K562 (cell line): ENCODE measurements around the gene IL12RB1. TPM values are rescaled to one million over a fixed set of nuclear protein-coding genes. Genes with fewer than 3 reads are reported as not detected.

ENCODE experiments used
- CHCHD3 ChIP-seq: fragments of 250-450 bp; sonication (Bioruptor Pico); IDR thresholded peaks from 2 replicates; pipeline ENCODE4 v2.1.2; 2022; ENCODE audit warnings: mild to moderate bottlenecking
- CHD4 ChIP-seq: fragments of 200-600 bp; sonication (generic); IDR thresholded peaks from 3 replicates; pipeline ENCODE4 v1.6.1; 2012; ENCODE audit warnings: low read depth, mild to moderate bottlenecking, mixed read lengths, low read length, inconsistent platforms; ENCODE audit not compliant: insufficient read depth, insufficient replicate concordance, poor library complexity, severe bottlenecking
- CREM ChIP-seq: IDR thresholded peaks from 2 replicates; pipeline ENCODE4 v1.6.1; 2014; ENCODE audit warnings: antibody characterized with exemption, low read depth
- HEY1 ChIP-seq: fragments of 250-450 bp; sonication (Bioruptor Pico); IDR thresholded peaks from 2 replicates; pipeline ENCODE4 v1.5.0; 2020; ENCODE audit warnings: mild to moderate bottlenecking, moderate library complexity, borderline replicate concordance
- HOMEZ ChIP-seq: fragments of 250-450 bp; sonication (Bioruptor Pico); IDR thresholded peaks from 2 replicates; pipeline ENCODE4 v1.4.0; 2020; ENCODE audit warnings: mild to moderate bottlenecking, moderate library complexity
- KDM1A ChIP-seq, 2 experiments: fragments of 450-650 bp; IDR thresholded peaks; 2 replicates each; pipeline ENCODE4 v1.6.1; 2016; ENCODE audit warnings: mild to moderate bottlenecking in 2 of 2
- LARP7 ChIP-seq: fragments of 450-650 bp; IDR thresholded peaks from 2 replicates; pipeline ENCODE4 v1.6.1; 2016
- MCM7 ChIP-seq, 2 experiments: fragments of 450-650 bp; IDR thresholded peaks; 2 replicates each; pipeline ENCODE4 v1.6.1; 2016 to 2018
- NELFE ChIP-seq: IDR thresholded peaks from 2 replicates; pipeline ENCODE4 v1.6.1; 2011; ENCODE audit warnings: mild to moderate bottlenecking; ENCODE audit not compliant: insufficient read depth, insufficient read length
- NFE2 ChIP-seq: IDR thresholded peaks from 2 replicates; pipeline ENCODE4 v1.6.1; 2014; ENCODE audit warnings: antibody characterized with exemption, low read depth
- NR2C1 ChIP-seq, 2 experiments: fragments of 450-650 bp; IDR thresholded peaks; 2 replicates each; pipeline ENCODE4 v1.6.1; 2017; ENCODE audit warnings: mild to moderate bottlenecking in 2 of 2, antibody characterized with exemption in 1 of 2, inconsistent platforms in 1 of 2, missing compliant biosample characterization in 1 of 2, missing genetic modification characterization in 1 of 2
- POLR2H ChIP-seq: IDR thresholded peaks from 2 replicates; pipeline ENCODE4 v1.6.1; 2016; ENCODE audit warnings: missing genetic modification characterization, low read depth, mild to moderate bottlenecking, control low read depth, missing compliant biosample characterization, moderate library complexity
- RFX7 ChIP-seq: fragments of 250-450 bp; sonication (Bioruptor Pico); IDR thresholded peaks from 2 replicates; pipeline ENCODE4 v1.5.1; 2021; ENCODE audit warnings: mild to moderate bottlenecking
- SMARCA4 ChIP-seq: fragments of 450-650 bp; IDR thresholded peaks from 2 replicates; pipeline ENCODE4 v1.6.1; 2016
- SMARCE1 ChIP-seq: fragments of 450-650 bp; IDR thresholded peaks from 2 replicates; pipeline ENCODE4 v1.7.1; 2016; ENCODE audit warnings: mild to moderate bottlenecking
- ZFP1 ChIP-seq: fragments of 450-650 bp; formaldehyde crosslinking; IDR thresholded peaks from 2 replicates; pipeline ENCODE4 v1.4.0; 2020; ENCODE audit warnings: mild to moderate bottlenecking, mixed read lengths
- ZKSCAN3 ChIP-seq: fragments of 250-450 bp; sonication (Bioruptor Pico); IDR thresholded peaks from 2 replicates; pipeline ENCODE4 v1.4.0; 2020
- ZNF124 ChIP-seq: sonication (generic); formaldehyde crosslinking; IDR thresholded peaks from 2 replicates; pipeline ENCODE4 v1.8.1; 2022; ENCODE audit warnings: missing genetic modification reagents
- ZNF324 ChIP-seq: fragments of 250-450 bp; sonication (Bioruptor Pico); IDR thresholded peaks from 2 replicates; pipeline ENCODE4 v1.4.0; 2020; ENCODE audit warnings: mild to moderate bottlenecking
- ZNF398 ChIP-seq: fragments of 250-450 bp; sonication (Bioruptor Pico); IDR thresholded peaks from 2 replicates; pipeline ENCODE4 v1.8.0; 2021; ENCODE audit warnings: moderate library complexity, mild to moderate bottlenecking, inconsistent platforms
- ZNF507 ChIP-seq: conservative IDR thresholded peaks from 2 replicates; pipeline ENCODE4 v1.6.1; 2017; ENCODE audit warnings: missing genetic modification characterization, missing compliant biosample characterization
- ZNF584 ChIP-seq: fragments of 200-800 bp; sonication (Bioruptor generic); IDR thresholded peaks from 2 replicates; pipeline ENCODE4 v1.6.1; 2016; ENCODE audit warnings: low read depth, mild to moderate bottlenecking, missing genetic modification characterization, missing compliant biosample characterization
- polyA plus RNA-seq, 8 experiments: library from polyadenylated mRNA; depleted of rRNA in 4 of 8; stranded (reverse) in 5 of 8; unstranded in 3 of 8; fragments of >200 nt; fragmentation: Nextera tagmentation in 2 of 8; fragmentation: Illumina TruSeq in 1 of 8; extraction: Ambion mirVana in 2 of 8; extraction: Trizol in 1 of 8; gene quantifications; 2 replicates each; pipeline versions ENCODE4 v1.2.1 to v1.2.3, GENCODE V29; 2011 to 2014; ENCODE audit warnings: inconsistent platforms in 1 of 8, missing spikeins in 1 of 8
- total RNA-seq, 7 experiments: library from RNA; depleted of rRNA in 6 of 7; stranded (reverse); fragments of >200 nt in 6 of 7; fragmentation: Illumina TruSeq in 2 of 7; extraction: Trizol in 2 of 7; gene quantifications; 2 replicates each; pipeline versions ENCODE4 v1.2.1 to v1.2.3, GENCODE V29; 2011 to 2021; ENCODE audit warnings: low replicate concordance in 1 of 7
- TF ChIP-seq, protein P1 (sequence below), 3 experiments: fragments of 200-800 bp in 1 of 3; fragments of 250-450 bp in 1 of 3; fragments of 450-650 bp in 1 of 3; sonication (Bioruptor Pico) in 1 of 3; sonication (Bioruptor generic) in 1 of 3; formaldehyde crosslinking in 1 of 3; IDR thresholded peaks; 2 replicates each; pipeline versions ENCODE4 v1.6.1 to v1.8.0; 2016 to 2022; ENCODE audit warnings: mild to moderate bottlenecking in 2 of 3, missing genetic modification characterization in 2 of 3, missing compliant biosample characterization in 1 of 3, moderate library complexity in 1 of 3

Gene IL12RB1
- total and polyA plus RNA-seq, 9 of the 15 experiments (the other 6 are each of a cell fraction or from before 2014, with no cell fraction given) = 0.04 to 0.07 (median 0.06) TPM; not detected in 5

- TF ChIP-seq, protein P1, sequence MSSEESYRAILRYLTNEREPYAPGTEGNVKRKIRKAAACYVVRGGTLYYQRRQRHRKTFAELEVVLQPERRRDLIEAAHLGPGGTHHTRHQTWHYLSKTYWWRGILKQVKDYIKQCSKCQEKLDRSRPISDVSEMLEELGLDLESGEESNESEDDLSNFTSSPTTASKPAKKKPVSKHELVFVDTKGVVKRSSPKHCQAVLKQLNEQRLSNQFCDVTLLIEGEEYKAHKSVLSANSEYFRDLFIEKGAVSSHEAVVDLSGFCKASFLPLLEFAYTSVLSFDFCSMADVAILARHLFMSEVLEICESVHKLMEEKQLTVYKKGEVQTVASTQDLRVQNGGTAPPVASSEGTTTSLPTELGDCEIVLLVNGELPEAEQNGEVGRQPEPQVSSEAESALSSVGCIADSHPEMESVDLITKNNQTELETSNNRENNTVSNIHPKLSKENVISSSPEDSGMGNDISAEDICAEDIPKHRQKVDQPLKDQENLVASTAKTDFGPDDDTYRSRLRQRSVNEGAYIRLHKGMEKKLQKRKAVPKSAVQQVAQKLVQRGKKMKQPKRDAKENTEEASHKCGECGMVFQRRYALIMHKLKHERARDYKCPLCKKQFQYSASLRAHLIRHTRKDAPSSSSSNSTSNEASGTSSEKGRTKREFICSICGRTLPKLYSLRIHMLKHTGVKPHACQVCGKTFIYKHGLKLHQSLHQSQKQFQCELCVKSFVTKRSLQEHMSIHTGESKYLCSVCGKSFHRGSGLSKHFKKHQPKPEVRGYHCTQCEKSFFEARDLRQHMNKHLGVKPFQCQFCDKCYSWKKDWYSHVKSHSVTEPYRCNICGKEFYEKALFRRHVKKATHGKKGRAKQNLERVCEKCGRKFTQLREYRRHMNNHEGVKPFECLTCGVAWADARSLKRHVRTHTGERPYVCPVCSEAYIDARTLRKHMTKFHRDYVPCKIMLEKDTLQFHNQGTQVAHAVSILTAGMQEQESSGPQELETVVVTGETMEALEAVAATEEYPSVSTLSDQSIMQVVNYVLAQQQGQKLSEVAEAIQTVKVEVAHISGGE (CRISPR knock-in tag; IDR thresholded peaks at IDR 0.05) = no peak
- TF ChIP-seq HOMEZ (CRISPR knock-in tag) = no peak
- TF ChIP-seq NELFE = no peak
- no peak for TF ChIP-seq ZFP1
- TF ChIP-seq NR2C1 (IDR thresholded peaks at IDR 0.05) = no peak
- no peak for TF ChIP-seq NR2C1 (tag; IDR thresholded peaks at IDR 0.05)
- TF ChIP-seq LARP7 = no peak
- no peak for TF ChIP-seq MCM7 (IDR thresholded peaks at IDR 0.05)
- no peak for TF ChIP-seq CHCHD3
- no peak for TF ChIP-seq ZNF398 (CRISPR knock-in tag)
- TF ChIP-seq CHD4 = no peak
- TF ChIP-seq SMARCA4 = peak; percentile 66
- TF ChIP-seq CREM = peak; percentile 19; the same call in 1 of the 2 replicates
- TF ChIP-seq KDM1A (IDR thresholded peaks at IDR 0.05) = peak; percentile 87 to 90
- TF ChIP-seq ZNF324 (CRISPR knock-in tag) = no peak
- TF ChIP-seq NFE2 = peak; percentile 54
- no peak for TF ChIP-seq HEY1 (CRISPR knock-in tag)
- TF ChIP-seq RFX7 = no peak
- peak; percentile 74 for TF ChIP-seq SMARCE1
- TF ChIP-seq ZNF124 (CRISPR knock-in tag) = no peak
- TF ChIP-seq ZNF584 = no peak
- no peak for TF ChIP-seq ZNF507
- TF ChIP-seq ZKSCAN3 (CRISPR knock-in tag) = no peak
- no peak for TF ChIP-seq POLR2H (tag)
Observed at GRCh38 chr19:18046059-18046718, 40.5 kb downstream of the IL12RB1 start (continued).
